ENCODE data around the gene CFL2.

GRCh38 chr14:34749408-34749807, 35.0 kb upstream of the CFL2 start:
- no peak for TF ChIP-seq RBAK (tag by site-specific recombination; IDR thresholded peaks at IDR 0.05)
- TF ChIP-seq ZNF266 (tag by site-specific recombination; IDR thresholded peaks at IDR 0.05; ENCODE audit: low read depth), result no peak
- TF ChIP-seq ZNF354C (tag by site-specific recombination; IDR thresholded peaks at IDR 0.05; ENCODE audit: borderline replicate concordance, low read depth), result no peak
- no peak for TF ChIP-seq PRDM10 (tag by site-specific recombination; IDR thresholded peaks at IDR 0.05)
- no peak for TF ChIP-seq ZNF138 (tag by site-specific recombination; IDR thresholded peaks at IDR 0.05; ENCODE audit: borderline replicate concordance)
- TF ChIP-seq ZNF274 (IDR thresholded peaks at IDR 0.05; ENCODE audit: low read length), result no peak
- TF ChIP-seq ZNF274 (tag by site-specific recombination; IDR thresholded peaks at IDR 0.05; ENCODE audit: borderline replicate concordance), result no peak
- no peak for TF ChIP-seq ZBTB8A (tag by site-specific recombination; IDR thresholded peaks at IDR 0.05)
- TF ChIP-seq ZNF623 (tag by site-specific recombination; IDR thresholded peaks at IDR 0.05), result no peak
- no peak for TF ChIP-seq REST (tag by site-specific recombination; IDR thresholded peaks at IDR 0.05)
- TF ChIP-seq CTCF (tag by site-specific recombination; IDR thresholded peaks at IDR 0.05), result no peak
- TF ChIP-seq TCF7L2 (IDR thresholded peaks at IDR 0.05; ENCODE audit: borderline replicate concordance, low read depth, low read length), result no peak
- TF ChIP-seq REPIN1 (tag by site-specific recombination; IDR thresholded peaks at IDR 0.05; ENCODE audit: low read depth), result no peak
